Adipose tissue (tissue), 3 donors: ENCODE measurements around the gene RPIA. TPM values are rescaled to one million over a fixed set of nuclear protein-coding genes. Genes with fewer than 3 reads are reported as not detected.
"Not testable (repeated sequence)": the region's sequence is repeated elsewhere in the genome, so short reads cannot be mapped to it uniquely, and the experiment has no call there.

Experiments
- H3K27ac ChIP-seq: one replicate; pipeline ENCODE4 v1.5.1; 2013; ENCODE audit warnings: low read depth, low read length
- WGBS, 3 donors: extraction: QIAGEN DNeasy Blood & Tissue Kit; methylation state at CpG; one replicate each; pipeline ENCODE4 v1.1.7; 2013; 5-methylcytosine and 5-hydroxymethylcytosine counted together
- polyA plus RNA-seq, 3 donors: library from polyadenylated mRNA; stranded (reverse); fragments of 200-250 nt; gene quantifications; one replicate each; pipeline ENCODE4 v1.2.3, GENCODE V29; 2013
- donor health status: healthy with polysubstance abuse.
- donor health status: Bipolar disorder and iron deficiency.
- donor health status: healthy.

RPIA gene
- polyA plus RNA-seq, 3 donors = 11.9 to 22.0 (median 20.0) TPM

DNA sequence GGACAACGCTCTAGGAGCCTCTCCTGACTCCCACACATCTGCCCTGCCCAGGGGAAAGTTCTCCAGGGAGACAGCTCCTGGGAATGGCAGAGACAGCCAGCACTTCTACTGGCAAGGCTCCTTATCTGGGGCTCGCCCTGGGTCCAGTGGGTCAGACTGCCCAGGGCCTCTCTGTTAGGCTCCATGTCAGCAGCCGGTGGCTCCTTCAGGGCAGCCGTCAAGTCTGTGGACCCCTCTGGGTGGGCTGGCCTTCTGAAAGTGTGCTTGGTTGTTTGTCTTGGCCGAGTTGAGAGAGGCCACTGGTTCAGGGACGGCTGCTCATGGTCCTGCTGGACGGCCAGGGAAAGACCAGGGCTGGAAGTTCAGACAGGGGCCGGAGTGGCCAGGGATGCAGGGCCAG lies 65.6 kb downstream of the RPIA start:
- WGBS, 3 donors = 92 to 98% (median 96%) methylated on average over 8 of the region's 8 CpGs
- no peak overlapping the region for H3K27ac ChIP-seq

DNA sequence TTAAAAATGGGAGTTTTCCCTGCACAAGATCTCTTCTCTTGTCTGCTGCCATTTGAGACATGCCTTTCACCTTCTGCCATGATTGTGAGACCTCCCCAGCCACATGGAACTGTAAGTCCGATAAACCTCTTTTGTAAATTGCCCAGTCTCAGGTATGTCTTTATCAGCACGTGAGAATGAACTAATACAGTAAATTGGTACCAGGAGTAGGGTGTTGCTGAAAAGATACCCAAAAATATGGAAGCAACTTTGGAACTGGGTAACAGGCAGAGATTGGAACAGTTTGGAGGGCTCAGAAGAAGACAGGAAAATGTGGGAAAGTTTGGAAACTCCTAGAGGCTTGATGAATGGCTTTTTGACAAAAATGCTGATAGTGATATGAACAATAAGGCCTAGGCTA lies 67.2 kb downstream of the RPIA start:
- 89 to 94% (median 93%) methylated on average over 2 of the region's 2 CpGs for WGBS, 3 donors
- not testable (repeated sequence) for H3K27ac ChIP-seq

DNA sequence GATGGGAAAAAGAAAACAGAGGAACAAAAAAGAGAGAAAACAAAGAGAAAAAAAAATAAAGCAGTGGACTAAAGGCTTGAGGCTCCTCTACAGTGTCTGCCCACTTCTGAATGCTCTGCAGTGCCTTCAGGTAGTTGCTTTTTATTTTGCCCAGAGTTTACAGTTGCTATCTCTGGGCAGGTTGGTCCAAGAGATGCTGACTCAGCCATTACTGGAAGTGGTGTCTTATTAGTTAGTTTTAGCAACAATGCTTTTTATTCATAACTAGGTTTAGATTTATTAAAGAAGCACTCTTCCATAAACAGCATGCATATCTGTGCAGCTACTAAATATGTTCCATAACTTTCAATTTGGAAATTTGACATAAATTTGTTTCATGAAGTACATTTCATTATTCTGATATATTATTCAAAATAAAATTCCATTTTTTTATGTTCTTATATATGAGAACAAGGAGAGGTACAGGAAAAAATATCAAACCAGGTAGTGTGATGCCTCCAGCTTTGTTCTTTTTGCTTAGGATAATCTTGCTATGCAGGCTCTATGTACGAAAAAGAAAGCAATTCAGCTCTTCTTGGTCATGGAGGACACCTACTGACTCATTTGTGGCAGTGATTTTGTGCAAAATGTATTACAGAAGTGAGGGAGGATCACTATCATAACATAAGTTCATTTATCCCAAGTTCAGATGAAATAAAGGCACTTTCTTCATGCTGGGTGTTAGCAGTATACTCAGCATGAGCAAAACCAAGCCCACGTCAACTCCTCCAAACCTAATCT lies 69.5 kb downstream of the RPIA start:
- 66 to 81% (median 81%) methylated on average over 2 of the region's 2 CpGs for WGBS, 3 donors
- no peak overlapping the region for H3K27ac ChIP-seq

DNA sequence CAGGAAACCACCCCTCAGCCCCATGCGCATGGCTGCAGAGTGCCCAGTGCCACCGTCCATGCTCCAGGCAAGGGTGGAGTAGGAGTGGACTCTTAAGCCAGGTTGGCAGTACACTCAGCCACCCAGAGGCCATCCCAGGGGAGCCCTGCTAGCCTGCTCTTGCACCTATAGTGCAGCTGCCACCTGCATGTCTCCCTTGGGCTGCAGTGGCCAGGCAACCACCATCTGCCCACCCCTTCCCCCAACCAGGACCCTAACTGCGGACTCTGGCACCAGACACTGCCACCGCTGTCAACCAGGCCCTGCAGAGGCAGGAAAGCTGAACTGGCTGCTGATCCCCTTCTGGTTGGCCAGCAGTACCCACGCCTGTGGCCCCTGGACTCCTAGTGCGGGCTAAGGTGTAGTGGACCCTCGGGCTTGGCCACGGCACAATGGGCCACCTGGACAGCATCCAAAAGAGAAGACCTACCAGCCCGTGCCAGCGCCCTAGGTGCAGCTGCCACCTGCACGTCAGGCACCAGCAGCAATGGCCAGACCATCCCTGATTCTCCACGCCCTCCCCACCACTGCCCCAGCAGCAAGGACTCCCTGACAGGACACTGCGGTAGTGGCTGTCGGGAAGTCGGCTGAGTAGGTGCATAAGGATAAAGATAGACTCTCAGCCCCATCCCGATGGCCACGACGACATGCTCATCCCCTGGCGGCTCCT lies 72.8 kb downstream of the RPIA start:
- WGBS, 3 donors = 88 to 90% (median 88%) methylated on average over 19 of the region's 19 CpGs
- H3K27ac ChIP-seq = no peak overlapping the region

DNA sequence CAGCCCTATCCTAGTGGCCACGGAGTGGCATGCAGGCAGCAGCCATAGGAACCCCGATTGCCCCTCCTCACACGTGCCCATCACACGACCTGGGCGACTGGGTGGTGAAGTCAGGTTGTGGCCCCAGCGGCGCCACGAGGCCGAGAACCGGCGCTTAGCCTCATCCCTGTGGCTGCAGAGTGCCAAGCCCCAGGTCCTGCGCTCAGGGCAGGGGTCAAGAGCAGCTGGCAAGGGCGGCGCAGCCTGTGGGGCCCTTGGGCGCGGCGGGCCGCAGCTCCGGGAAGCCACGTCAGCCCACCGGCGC lies 73.3 kb downstream of the RPIA start:
- H3K27ac ChIP-seq = no peak overlapping the region
- 17 to 25% (median 20%) methylated on average over 22 of the region's 22 CpGs for WGBS, 3 donors

DNA sequence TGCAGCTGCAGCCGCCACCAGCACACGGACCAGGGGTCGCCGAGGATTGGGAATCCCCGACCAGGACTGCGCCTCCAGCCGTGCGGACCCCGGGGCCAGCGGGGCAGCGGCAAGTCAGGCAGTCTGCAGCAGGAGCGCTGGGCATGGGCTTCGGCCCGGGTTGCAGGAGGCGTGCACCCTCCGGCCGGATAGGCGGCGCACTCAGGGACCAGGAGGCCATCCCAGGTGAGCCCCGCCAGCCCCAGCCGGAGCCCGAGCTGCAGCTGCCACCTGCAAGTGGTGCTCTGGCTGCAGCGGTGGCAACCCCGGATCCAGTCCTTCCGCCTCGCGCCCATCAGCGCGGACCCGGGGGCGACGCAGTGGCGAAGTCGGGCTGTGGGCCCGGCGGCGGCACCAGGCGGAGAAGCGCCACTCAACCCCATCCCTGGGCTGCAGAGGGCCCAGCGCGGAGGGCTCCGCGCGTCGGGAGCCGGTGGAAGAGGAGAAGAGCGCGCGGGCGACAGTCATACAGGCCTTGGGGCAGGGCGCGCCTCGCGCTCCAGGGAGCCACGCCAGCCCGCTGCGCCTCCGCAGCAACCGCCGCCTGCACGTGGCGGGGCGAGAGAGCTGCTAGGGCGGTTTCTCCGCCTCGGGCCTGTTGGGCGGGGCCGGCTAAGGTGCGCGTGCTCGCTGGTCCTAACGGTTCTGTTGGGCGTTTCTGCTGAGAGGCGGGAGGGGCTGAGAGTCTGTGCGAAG lies 73.8 kb downstream of the RPIA start:
- H3K27ac ChIP-seq = no peak overlapping the region
- 1 to 2% (median 2%) methylated on average over 55 to 75 of the region's 75 CpGs for WGBS, 3 donors

DNA sequence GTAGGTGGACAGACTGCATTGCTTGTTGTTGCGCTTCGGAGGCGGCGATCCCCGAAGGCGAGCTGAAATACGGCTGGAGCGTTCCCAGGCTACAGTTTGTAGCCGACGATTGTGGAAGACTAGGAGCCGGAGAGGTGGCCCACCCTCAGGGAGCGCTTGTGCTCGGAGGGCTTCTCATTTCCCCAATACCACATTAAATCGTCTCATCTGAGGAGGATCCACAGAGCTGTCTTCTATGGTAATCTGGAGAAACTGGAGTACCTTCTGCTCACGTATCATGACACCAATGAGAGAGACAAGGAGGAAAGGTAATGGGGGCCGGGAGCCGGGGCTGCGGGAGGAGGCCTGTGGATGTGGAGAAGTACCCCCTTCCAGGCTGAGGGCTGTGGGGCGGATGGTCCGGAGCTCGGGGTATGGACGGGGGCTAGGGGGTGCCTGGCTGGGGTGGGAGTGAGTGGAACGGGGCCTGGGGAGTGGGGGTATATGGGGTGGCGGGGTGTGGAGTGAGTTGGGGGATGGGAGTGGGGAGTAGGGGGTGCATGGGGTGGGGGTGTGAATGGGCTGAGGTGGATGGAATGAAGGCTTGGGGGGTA lies 74.5 kb downstream of the RPIA start:
- 26 to 36% (median 29%) methylated on average over 24 of the region's 24 CpGs for WGBS, 3 donors
- not testable (repeated sequence) for H3K27ac ChIP-seq

DNA sequence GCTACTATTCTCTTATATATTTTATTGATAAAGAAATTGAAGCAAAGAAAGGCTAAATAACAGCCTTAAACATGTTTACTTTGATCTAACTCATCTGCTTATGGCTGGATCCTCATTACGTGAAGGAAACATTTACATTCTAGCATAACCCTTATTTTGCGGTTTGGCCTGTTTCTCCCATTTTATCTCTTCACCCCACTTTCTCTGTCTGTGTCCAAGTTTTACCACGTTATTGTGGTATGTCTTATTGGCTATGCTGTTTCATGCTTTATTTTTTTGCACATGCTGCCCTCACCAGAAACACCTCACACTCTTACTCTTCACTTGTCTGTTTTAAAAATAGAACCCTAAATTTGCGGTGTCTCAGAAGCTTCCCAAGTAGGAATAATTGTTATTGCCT lies 78.5 kb downstream of the RPIA start:
- WGBS, 3 donors = 73 to 75% (median 73%) methylated on average over 4 of the region's 4 CpGs
- H3K27ac ChIP-seq = no peak overlapping the region

DNA sequence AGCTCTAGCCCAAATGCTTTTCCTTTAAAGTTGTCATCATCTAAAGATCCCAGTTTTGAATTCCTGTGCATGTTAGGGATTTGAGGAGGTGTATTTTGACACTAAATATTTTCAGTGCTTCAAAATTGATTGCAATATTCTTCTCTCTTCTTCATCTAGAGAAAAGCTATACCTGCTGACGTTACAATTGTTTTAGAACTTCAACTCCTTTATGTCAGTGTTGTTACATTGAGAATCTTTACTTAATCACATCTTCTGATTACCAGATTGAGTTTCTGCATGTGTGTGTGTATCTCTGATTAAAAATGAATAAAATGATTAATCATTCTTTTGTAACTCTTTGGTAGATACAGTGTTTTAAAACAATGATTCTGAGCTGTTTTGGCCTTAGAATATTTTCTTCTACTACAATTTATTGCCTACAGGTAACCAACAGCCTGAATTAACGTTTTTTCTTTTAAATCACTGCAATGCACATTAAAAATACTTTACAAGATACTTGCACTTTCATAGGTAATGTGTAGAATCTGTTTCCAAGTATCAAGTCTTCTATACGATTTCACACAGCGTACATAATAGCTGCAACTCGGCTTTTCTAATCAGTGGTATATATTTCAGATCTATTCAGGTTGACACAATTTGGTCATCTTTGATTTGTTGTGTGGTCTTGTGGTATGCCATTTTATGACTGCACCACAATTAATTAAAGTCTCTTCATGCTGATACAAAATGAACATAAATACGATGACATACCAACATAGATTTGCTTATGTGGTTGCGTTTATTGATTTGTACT lies 82.0 kb downstream of the RPIA start:
- not testable (repeated sequence) for H3K27ac ChIP-seq
- 54 to 65% (median 64%) methylated on average over 7 of the region's 7 CpGs for WGBS, 3 donors

DNA sequence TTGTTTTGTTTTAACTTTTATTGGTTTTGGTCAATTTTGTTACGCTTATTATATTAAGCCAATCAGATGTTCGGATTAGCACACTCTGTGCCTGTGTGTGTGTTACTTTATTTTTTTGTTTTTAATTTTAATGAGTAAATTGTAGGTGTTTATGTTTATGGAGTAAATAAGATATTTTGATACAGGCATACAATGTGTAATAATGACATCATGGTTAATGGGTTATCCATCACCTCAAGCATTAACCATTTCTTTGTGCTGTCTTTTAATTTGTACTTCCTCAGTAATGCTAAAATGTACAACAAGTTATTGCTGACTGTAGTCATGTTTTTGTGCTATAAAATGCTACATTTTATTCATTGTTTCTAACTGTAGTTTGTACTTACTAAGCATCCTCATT lies 97.7 kb downstream of the RPIA start:
- H3K27ac ChIP-seq = not testable (repeated sequence)
- 91 to 100% (median 95%) methylated on average over 2 of the region's 2 CpGs for whole genome bisulfite sequencing, 3 donors

DNA sequence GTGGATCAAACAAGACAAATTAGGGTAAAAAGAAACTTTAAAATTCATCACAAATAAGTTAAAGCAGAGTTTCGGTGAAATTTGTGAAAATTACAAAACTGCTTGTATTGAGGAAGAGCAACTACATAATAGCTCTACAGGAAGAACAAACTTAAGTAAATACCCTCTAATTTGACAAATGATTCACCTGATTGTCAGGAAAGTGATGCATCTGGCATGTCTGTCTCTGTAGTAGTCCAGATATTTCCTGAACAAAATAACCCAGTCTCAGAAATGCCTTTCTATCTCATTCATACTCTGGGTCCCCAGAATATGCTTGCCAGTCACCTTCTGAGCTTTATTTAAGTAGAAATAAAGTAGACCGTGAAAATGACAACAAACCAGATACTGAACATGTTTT lies 104.5 kb downstream of the RPIA start:
- WGBS, 3 donors = 65 to 81% (median 75%) methylated on average over 2 of the region's 2 CpGs
- not testable (repeated sequence) for H3K27ac ChIP-seq

DNA sequence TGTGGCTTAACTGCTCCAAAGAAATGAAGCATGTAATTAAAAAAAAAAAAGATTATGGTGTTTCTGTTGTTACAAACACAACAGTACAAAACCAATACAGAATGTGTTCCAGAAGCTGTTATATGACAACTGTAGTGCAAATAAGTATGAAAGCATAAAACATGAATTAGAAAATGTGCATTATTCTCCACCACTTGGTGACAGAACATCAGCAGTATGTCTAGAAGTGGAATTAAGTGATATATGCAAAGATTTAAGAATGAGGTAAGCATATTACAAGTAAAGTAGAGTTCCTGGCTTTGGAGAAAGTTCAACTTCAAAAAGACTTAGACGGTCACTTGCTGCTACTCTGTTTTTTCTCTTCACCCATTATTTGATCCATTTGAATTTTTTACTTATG lies 105.0 kb downstream of the RPIA start:
- H3K27ac ChIP-seq = not testable (repeated sequence)
- WGBS, 3 donors = 83 to 88% (median 83%) methylated on average over 1 of the region's 1 CpG

DNA sequence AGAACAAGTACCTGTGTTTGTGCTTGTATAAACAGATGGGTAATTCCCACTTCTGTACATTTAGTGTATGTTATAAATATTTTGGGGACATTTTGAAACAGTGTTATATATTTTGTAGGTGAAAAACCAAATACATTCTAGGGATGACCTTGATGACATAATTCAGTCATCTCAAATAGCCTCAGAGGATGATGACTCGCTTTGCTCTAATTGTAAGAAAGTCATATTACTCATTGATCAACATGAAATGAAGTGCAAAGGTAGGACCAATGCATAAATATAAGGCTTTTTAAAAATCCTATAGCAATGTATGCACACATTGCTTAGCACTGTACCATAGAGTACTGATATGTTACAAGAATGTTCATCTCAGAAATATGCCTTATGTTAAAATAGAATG lies 105.7 kb downstream of the RPIA start:
- WGBS, 3 donors = 87 to 93% (median 90%) methylated on average over 1 of the region's 1 CpG
- H3K27ac ChIP-seq = not testable (repeated sequence)

Other genes starting within 250 kb of the RPIA start
- gene FOXI3, start 239.0 kb upstream of the RPIA start, polyA plus RNA-seq = not detected
- 10 to 100 TPM in 1 of 3 donors, 1 to 10 TPM in 2; 6.1 to 19.8 (median 9.4) TPM for gene EIF2AK3, start 64.2 kb upstream of the RPIA start, polyA plus RNA-seq